Kasumi-1 (cell line): ENCODE results near the gene ERN1.
"Not testable (repeated sequence)": the region's sequence is repeated elsewhere in the genome, so short reads cannot be mapped to it uniquely, and the experiment has no call there.

Source experiments
- DNase-seq, 2 experiments: peaks; one replicate each; lab custom pipeline; 2025; lab: John Stamatoyannopoulos, UW

The ERN1 gene

DNA sequence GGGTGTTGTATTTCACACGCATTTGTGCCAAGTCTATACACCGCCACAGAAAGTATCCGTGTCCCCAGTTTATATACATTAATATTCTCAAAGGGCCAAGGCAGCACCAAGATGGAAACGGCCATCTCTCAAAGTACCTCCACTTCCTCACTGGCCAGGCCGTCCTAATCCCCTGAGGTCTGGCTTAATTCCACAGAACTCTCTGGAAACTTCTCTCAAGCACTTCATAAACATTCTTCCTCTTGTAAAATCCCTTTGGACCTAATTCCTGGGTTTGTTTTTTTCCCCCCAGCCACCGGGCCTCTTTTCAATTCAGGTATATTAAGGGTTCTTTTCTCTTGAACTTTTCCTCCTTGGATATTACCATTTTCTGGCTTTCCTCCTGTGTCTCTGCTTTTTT lies 5.1 kb upstream of the ERN1 start:
- no peak for DNase-seq

DNA sequence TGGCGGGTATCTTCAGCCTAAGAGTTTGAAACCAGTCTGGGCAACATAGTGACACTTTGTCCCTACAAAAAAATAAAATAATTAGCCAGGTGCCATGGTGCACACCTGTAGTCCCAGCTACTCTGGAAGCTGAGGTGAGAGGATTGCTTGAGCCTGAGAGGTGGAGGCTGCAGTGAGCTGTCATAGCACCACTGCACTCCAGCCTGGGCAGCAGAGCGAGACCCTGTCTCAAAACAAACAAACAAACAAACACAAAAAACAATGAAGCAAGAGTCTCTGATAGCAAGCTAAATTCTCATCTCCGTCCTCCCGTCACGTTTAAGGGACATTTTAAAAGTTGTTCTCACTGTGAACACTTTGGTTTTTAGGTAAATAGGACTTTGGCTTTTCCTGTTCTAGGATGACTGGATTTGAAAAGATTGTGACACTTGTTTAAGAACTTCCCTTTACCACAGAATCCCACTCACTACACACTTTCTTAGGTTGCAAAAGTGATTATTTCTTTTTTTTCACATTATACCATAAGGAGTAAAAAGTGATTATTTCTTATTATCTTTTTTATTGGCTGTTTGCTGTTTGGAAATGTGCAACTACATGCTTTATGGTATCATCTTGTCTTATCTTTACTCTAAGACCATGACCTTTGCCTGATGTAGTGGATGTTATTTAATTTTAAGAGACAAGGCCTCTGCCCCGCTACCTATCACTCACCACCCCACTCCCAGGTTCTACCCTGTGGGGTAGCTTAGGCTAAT lies 4.4 kb upstream of the ERN1 start:
- no peak for DNase-seq

DNA sequence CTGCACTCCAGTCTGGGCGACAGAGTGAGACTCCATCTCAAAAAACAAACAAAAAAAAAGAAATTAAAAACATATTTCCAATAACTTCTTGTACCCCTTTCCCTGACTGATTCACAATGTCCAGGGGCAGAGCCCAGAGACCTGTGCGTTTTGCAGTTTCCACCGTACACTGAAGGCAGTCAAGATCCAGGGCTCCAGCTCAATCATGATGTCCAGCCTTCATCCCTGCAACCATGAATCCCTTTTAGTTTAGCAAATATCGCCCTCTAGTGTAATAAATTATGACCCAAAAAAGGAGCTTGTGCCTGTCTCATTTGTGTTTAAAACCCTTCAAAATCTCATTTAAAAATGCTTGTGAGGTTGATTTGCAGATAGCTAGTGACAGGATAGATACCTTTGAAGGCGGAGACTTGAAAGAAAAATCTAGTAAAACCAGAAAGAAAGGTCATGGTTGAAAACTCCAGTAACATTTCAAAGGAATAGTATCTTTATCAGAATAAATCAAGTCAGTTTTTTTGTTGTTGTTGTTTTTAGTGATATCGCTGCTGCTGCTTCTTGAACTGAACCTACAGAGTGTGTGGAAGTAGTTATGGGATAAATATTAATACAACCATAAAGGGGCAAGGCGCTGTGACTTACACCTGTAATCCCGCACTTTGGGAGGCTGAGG lies 3.7 kb upstream of the ERN1 start:
- DNase-seq: peak; percentile 88 to 98

DNA sequence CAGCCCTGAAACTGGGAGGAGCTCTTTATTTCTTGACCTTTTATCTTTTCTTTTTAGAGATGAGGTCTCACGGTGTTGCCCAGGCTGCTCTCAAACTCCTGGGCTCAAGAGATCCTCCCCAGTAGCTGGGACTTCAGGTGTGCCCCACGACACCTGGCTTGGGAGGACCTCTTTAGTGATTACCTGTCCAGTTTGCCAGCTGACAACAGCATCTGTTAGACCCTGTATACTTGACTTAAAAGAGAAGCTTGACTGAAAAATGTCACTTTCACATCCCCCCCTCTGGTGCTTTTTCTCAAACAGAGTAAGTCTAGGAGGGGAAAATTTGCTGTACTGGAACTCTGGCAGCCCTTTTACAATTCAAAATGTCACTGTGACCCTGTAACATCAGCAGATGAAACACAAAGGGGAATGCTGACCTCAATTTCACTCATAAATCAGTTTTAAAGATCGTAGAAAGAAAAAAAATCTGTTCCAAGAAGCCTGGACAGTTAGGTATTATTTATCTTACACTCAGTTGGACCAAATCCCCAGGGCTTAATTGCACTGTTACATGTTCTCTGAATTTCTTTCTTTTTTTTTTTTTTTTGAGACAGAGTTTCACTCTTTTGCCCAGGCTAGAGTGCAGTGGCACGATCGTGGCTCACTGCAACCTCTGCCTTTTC lies 1.8 kb upstream of the ERN1 start:
- no peak for DNase-seq

DNA sequence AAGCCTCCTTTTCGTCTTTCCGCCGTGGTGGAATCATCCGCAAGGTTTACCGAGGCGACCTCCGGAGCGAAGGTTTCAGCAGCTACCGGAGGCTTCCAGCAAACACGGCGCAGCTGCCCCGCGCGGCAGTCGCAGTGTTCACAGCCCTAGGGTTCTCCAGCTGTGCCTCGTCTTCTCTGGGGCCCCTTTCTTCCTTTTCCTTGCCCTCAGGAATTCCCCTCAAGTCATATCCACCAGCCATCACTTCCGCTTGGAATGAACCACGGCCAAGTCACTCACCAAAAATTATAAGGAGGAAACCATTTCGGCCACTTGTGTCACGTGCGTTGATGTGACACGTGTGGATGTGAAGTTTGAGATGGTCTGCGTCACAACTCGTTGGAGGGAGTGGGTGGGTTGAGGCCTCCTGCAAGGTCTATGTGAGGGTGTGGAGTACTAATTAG lies 636 bp upstream of the ERN1 start:
- DNase-seq: no peak

DNA sequence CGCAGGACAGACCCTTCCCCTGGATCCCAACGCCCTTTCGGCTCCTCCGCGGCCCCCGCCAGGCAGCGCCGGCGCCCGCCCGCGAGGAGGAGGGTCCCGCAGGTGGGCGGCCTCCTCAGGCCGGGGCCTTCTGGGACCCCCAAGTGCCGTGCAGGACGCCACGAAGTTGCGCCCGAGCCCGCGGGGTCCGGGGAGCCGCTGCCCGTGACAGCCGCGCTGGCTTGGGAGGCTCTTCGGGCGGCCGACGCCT lies 504 bp downstream of the ERN1 start:
- no peak for DNase-seq

DNA sequence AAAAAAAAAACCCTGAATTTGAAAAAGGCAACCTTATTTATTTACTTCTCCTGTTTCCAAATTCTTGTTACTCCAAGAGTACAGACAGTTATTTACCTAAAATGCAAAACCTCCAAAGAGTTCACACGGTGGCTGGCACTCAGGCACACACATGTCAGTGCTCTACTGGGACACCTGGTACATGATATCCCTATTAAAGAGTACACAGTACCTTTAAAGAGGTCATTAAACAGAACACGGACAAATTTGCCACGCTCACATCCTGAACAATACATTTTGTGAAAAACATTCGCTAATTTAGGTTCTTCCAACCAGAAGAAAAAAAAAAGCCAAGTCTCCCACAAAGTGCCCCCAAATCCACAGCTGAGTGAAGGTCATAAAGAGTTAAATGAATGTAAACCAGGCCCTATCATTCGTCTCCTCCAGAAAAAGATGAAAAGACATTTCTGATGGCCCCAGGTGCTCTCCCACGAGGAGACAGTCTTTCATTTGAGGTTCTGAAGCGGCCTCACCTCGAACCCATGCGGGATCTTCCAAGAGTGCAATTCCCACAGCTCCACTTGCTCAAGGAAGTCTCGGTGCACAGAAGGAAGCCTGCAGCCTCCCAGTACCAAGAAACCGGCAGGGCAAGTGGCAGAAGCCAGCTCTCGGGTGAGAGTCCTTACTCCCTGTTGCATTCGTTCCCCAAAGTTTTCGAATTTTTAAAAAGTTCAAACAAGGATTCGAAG lies 993 bp downstream of the ERN1 start:
- peak; percentile 31 to 44 for DNase-seq

DNA sequence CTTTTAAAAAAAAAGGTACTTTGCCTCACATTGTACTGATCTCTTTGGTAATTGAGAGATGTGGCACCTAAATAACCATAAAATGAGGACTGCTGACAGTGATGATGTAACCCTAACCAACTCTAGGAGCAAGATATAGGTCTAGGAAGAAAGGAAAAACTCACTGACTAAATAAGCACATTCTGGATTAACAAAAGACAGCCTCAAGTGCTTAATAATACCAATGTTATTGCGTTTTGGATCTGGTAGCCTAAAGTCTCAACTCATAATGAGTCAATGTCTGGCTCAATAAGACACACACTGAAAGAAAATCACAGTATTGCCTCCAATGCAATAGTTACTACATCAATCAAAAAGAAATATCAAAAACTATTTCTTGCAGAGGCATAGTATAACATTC lies 3.0 kb downstream of the ERN1 start:
- no peak for DNase-seq

DNA sequence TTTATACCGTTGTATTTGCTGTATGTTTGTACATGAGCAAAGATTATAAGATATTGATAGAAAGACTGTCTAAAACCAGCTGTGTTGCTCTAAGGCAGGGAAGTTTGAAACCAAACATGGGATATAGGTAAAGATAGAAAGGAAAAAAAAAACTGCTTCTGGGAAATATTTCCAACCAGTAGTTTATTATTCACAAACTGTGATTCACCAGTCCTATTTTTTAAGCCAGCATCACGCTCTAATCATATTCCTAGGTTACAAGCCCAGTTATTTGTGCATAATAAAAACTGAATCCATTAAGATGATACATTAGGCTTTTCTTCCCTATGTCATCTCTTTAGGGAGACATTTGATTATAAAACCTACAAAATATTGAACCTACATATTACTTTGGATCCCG lies 4.0 kb downstream of the ERN1 start:
- DNase-seq: no peak

DNA sequence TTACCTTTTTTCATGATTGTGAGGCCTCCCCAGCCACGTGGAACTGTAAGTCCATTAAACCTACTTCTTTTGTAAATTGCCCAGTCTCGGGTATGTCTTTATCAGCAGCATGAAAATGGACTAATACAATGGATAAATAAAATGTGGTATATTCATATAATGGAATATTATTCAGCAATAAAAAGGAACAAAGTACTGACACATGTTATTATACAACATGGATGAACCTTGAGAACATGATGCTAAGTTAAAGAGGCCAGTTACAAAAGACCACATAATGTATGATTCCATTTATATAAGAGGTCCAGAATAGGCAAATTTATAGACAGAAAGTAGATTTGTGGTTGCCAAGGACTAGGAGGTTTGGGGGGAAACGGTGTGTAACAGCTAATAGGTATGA lies 5.3 kb downstream of the ERN1 start:
- no peak for DNase-seq

DNA sequence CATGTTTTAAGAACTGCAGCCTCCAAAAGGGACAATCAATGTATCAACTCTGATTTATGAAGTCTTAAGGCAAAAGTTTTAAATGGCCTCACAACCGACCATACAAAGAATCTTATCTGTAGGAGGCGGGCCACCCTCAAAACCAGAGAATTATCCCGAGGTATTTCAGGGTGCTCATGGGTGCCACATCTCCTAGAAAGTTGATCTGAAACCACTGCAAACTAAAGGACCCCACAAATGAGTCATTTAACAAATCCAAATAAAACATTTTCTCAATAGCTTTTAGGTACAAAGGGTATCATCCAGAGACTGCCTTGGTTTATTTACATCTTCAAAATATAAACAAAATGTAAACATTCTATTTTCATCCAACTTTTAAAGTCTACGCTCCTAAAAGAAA lies 6.8 kb downstream of the ERN1 start:
- no peak for DNase-seq

DNA sequence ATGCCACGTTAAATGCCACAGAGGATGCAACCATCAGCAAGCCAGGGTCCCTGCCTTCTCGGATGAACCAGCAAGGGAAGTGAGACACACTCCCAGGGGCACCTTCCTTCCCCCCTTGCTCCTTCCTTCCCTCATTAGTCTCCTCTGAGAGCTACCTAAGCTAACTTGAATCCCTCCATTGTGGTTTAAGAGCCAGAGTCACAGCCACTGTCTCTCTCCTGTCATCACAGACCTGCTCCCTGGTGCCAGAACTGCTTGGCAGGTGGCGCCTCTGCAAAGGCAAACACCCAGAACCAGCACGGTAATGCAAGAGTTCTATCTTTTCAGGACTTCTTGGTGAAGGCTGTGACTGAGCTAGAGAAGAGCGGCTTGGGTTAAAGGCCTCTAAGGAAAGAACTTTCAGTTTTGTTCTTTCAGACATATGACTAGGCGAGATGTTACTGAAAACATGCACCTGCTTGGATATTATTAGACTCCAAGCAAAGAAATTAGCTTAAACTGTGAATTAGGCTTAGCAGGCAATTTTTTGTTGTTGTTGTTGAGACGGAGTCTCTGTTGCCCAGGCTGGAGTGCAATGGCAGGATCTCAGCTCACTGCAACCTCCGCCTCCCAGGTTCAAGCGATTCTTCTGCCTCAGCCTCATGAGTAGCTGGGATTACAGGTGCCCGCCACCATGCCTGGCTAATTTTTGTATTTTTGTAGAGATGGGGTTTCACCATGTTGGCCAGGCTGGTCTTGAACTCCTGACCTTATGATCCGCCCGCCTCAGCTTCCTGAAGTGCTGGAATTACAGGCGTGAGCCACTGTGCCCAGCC lies 8.8 kb downstream of the ERN1 start:
- not testable (repeated sequence) for DNase-seq

DNA sequence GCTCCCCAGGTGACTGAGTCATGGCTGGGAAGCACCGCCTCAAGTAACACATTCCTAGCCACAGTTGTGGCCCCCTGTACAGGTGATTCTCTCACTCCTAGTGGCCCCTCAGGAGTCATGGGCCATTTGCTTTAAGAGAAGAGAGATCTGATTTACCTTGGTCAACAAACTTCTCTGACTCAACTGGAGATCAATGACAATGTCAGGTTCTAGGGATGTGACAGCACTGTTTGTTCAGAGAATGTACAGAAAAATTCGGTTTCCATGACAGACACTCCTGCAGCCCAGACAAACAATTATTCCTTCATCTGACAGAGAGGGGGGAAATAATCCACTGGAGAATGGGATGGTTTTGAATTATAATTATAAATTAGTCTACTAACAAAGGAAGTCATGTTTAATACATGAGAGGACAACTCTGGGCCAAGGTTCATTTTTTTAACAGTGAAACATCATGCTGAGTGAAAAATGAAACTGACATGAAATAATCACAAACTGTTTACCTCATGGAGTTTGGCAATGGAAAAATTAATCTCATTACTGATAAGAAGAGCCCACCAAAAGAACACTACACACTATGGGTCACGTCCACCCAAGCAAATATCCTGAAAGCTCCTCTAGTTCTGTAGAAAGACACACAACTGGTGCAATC lies 9.7 kb downstream of the ERN1 start:
- DNase-seq: no peak

DNA sequence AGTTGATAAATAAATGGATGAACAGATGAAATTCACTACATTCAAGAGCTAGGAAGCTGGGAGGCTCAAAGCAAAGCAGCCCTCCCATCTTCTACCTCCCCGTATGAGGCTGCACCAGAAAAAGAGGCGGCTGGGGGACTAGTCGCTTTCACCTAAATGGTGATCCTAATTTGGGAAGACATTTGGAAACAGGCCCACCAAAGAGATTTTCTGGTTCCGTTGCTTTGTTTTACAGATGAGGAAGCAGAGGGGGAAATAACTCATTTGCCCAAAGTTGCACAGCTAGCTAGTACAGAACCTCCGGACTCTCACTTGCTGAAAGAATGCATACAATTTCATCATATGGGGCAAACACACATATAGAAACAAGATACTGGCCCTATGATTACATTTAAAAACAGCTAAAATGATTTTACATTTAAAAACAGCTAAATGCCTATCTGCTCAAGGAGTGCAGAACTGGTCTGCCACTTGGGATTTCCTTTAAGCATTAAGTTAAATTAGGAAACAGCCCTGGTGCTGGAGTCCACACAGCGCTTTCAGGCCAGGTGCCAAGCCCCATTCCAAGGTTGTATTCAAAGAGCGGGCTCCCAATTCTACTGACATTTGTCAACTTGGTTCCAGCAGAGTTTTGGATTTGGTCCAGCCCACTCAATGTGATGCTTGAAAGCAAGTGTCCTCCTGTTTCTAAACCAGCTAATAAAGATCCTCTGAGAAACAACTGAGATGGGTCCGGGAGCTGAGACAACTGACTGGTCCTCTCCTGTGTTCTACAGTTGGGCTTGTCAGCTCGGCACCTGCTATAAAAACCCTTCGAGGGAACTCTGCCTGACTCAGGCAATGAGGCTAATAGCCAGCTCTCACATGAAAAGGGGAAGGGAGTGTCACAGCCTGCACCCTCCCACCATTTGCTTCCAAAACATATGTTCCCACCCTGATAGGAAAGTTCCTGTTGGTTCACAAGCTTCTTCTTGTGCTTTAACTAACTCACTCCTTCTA lies 11.7 kb downstream of the ERN1 start:
- peak; percentile 63 to 72 for DNase-seq

DNA sequence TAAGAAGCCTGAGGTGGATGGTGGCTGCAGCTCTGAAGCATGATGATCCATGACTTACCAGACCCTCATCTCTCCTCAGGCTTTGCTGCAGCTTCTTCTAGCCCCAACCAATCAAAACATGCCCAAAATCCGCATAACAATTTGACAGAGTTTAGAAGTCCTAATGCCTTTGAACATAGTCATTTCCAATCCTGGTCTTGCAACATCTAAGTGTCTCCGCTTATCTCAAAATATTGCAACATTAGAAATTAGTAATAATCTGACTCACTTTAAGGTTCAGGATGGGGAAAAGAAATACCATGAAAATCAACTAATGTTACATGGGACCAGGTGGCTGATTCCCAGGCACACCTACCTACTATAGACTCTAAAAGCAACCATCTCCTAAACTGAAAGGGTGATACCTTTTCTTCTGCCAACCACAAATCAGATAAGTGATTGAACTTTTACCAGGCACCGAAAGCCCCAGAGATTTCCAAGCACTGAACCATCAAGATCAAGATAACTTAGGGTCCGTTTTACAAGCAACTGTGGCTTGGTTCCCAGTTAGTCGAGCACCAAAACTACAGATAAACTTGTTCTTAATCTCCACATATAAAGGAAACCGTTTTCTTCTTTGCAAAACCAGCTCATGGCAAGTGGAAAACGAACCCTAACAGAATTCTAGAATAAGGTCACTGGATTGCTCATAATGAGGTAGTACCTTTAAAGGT lies 14.0 kb downstream of the ERN1 start:
- no peak for DNase-seq

DNA sequence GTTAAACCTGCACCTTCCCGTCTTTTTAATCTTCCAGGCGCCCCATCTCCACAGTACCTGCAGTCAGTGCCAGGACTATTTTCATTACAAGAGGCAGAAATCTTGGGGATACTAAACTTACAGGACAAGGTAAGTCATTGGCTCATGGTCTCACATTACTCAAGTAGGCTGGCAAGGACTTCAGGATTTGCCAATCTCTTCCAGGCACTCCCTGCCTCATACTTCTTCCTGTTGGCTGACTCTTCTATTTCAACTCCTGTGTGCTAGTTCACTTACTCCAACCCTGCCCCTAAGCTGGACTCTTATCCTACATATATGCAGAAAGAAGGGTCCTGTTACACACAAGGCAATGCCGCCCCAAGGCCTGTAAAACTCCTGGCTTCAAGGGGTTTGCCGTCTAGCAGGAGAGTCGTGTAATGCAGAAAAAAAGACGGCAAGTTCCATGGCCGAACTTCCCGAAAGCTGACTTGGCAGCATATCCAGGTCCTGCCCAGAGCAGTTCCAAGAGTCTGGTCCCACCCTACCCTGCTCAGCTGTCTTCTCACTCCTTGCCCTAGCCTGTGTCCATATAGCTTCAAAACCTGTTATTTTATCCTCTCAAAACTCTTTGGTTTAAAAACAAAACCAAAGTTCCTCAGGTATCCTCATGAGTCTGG lies 14.8 kb downstream of the ERN1 start:
- DNase-seq: no peak

DNA sequence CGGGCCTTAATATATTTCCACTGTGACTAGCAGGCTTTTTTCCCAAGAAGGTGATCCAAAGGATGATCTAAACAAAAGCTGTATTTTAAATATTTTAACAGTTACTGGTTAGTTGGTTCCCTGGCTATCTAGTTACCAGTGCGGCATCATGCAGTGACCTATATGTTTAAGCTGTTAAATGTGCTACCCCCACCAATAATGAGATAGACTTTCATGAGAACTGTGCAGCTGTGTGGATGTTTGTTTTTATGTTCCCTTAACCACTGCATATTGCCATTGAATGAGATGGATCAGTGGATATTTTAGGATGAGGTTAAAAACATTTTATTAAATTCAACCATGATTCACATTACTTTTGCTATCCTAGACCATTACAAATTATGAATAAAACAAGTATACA lies 16.9 kb downstream of the ERN1 start:
- DNase-seq: no peak

DNA sequence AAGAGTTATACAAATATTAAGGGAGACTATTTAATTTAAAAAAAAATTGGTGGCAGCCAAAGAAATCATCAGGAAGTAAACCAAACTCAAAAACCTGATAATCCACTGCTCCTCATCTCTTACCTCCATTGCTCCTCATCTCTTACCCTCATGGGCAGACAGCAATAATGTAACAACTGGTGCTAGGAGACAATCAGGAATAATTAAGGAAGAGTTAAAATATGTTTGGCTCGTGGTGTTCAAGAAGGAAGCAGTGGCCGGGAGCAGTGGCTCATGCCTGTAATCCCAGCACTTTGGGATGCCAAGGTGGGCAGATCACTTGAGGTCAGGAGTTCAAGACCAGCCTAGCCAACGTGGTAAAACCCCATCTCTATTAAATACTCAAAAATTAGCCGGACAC lies 18.1 kb downstream of the ERN1 start:
- no peak for DNase-seq
